ENCODE data around the gene KRT84. TPM values are rescaled to one million over a fixed set of nuclear protein-coding genes. Genes with fewer than 3 reads are reported as not detected.

KRT84 gene, protein sequence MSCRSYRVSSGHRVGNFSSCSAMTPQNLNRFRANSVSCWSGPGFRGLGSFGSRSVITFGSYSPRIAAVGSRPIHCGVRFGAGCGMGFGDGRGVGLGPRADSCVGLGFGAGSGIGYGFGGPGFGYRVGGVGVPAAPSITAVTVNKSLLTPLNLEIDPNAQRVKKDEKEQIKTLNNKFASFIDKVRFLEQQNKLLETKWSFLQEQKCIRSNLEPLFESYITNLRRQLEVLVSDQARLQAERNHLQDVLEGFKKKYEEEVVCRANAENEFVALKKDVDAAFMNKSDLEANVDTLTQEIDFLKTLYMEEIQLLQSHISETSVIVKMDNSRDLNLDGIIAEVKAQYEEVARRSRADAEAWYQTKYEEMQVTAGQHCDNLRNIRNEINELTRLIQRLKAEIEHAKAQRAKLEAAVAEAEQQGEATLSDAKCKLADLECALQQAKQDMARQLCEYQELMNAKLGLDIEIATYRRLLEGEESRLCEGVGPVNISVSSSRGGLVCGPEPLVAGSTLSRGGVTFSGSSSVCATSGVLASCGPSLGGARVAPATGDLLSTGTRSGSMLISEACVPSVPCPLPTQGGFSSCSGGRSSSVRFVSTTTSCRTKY
- polyA plus RNA-seq = under 1 TPM in 1 of 2 donors, not detected in 1; 0.02 TPM

DNA sequence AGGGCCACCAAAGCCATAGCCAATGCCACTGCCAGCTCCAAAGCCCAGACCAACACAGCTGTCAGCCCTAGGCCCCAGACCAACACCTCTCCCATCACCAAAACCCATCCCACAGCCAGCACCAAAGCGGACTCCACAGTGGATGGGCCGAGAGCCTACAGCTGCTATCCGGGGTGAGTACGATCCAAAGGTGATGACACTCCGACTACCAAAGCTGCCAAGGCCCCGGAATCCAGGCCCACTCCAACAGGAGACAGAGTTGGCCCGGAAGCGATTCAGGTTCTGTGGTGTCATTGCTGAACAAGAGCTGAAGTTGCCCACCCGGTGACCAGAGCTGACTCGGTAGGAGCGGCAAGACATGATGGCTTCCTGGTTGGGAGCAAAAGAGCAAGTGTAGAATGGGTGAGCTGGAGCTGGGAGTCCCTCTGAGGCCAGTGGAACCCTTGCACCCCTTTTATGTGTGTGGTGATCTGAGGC, at the start of gene KRT84:
Gene KRT84 (minus strand): TSS at position 427 of the 477 bp plus-strand sequence. CDS start 67 bp downstream, at position 360.
- H3K36me3 ChIP-seq (ENCODE audit: control insufficient read depth in 2 of 2, insufficient read depth in 2 of 2, low read length in 1 of 2) = no peaks in the 10 kb centered on the region
- 95 to 97% methylated on average over 11 of the region's 11 CpGs for WGBS, 2 donors
- peaks cover 0 to 12% of the 10 kb centered on the region in 2 donors for H3K4me1 ChIP-seq (ENCODE audit: control insufficient read depth in 2 of 2, insufficient read depth in 2 of 2, low read length in 1 of 2)
- H3K9me3 ChIP-seq (ENCODE audit: control insufficient read depth in 2 of 2, insufficient read depth in 1 of 2, low read depth in 1 of 2, low read length in 1 of 2) = no peaks in the 10 kb centered on the region
- H3K27ac ChIP-seq (ENCODE audit: low read depth in 2 of 2, low read length in 1 of 2) = no peak within 1 kb of the TSS
- no peak within 1 kb of the TSS for H3K4me3 ChIP-seq (ENCODE audit: low read depth in 1 of 2, low read length in 2 of 2)
- no peaks in the 10 kb centered on the region for H3K27me3 ChIP-seq (ENCODE audit: control insufficient read depth in 1 of 2, insufficient read depth in 2 of 2, low read length in 2 of 2)

DNA sequence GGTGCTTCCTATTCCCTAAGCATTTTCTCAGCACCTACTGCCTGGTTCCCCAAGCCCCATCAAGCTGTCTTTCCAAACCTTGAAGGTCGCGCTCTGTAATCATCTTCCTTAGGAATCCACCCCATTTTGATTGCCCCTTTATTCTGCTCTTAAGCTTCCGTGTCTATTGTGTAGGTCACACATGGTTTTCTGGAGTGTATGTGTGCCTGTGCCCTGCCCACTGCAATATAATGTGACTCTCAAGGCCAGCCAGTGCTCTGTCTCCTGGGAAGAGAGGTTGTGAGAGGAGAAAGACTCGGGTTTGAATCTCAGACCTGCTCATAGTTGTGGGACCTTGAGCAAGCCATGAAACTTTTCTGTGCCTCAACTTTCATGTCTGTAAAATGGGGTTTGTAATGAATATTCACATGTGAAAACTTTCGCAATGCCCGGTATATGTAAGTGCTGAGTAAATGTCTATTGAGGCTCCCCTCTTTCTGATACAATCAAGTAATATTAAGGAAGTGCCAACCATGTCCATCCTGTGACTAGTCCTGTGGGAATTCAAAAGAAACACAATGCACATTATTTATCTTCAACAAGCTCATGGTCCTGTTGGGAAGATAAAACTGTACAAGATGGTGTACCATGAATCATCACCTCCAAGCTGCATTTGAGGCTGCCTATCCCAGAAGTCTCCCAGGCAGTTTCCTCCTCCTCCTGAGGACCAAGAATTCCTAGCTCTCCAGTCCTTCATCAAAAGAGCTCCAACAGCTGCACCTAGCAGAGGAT, 49.5 kb upstream of the KRT84 start:
- 88 to 92% methylated on average over 6 of the region's 6 CpGs for WGBS, 2 donors
- H3K9me3 ChIP-seq (ENCODE audit: control insufficient read depth in 2 of 2, insufficient read depth in 1 of 2, low read depth in 1 of 2, low read length in 1 of 2) = no peaks in the 10 kb centered on the region
- H3K4me1 ChIP-seq (ENCODE audit: control insufficient read depth in 2 of 2, insufficient read depth in 2 of 2, low read length in 1 of 2) = peaks cover 4 to 15% of the 10 kb centered on the region in 2 donors
- H3K27me3 ChIP-seq (ENCODE audit: control insufficient read depth in 1 of 2, insufficient read depth in 2 of 2, low read length in 2 of 2) = no peaks in the 10 kb centered on the region
- no peaks in the 10 kb centered on the region for H3K36me3 ChIP-seq (ENCODE audit: control insufficient read depth in 2 of 2, insufficient read depth in 2 of 2, low read length in 1 of 2)
- H3K27ac ChIP-seq (ENCODE audit: low read depth in 2 of 2, low read length in 1 of 2) = no peak overlapping the region
- H3K4me3 ChIP-seq (ENCODE audit: low read depth in 1 of 2, low read length in 2 of 2) = no peak overlapping the region

DNA sequence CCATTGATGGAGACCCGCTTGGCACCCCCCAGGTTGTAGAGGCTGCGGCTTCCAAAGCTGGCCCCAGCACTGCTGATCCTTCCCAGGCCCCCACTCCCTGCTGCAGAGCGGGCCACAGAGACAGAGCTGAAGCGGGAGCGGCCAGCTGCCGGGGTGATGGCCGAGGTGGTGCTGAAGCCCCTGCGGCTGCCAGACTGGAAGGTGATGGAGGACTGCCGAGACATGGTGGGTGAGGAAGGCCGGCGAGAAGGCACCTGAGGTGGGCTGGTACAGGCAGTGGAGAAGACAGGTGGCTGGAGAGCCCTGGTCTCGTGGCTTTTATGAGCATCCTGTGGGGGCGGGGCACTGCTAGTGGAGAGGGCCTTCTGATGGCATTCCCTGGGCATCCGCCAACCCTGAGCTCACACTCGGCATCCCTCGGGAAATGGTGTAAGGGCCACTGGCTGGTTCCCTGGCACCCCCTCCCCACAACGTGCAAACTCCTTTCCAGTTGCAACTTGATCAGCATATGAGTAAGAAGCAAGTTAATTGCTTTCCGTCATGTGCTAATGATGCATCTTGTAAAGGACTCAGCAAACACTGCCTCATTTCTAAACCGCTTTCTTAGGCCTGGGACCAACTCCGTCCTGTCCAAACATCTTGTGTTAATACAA, 48.8 kb upstream of the KRT84 start, which contains the start of gene KRT75:
Gene KRT75 (minus strand): TSS at position 291 of the 653 bp plus-strand sequence. CDS start 67 bp downstream, at position 224.
- 77 to 78% methylated on average over 20 of the region's 20 CpGs for WGBS, 2 donors
- no peak within 1 kb of the TSS for H3K27ac ChIP-seq (ENCODE audit: low read depth in 2 of 2, low read length in 1 of 2)

DNA sequence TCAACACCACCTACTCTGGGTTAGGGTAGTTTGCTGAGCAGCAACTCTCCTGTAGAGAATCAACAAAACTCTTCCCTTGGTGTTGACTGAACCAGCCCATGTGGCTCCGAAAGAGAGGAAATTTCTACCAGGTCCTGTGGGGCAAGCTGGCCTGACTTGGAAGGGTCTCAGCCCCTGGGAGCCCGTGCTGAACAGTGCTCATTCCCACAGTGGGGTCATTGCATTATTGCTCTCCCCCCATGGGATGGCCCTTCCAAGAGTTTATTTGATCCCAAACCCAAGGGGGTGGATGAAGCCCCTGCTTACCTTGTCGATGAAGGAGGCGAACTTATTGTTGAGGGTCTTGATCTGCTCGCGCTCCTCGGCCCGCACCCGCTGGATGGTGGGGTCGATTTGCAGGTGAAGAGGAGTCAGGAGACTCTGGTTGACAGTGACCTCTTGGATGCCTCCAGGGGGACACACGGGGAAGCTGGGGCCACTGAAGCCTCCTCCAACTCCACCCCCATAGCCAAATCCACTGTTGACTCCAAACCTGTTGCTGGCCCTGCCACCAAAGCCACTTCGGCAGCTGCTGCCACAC, 48.1 kb upstream of the KRT84 start:
- 91 to 94% methylated on average over 12 of the region's 12 CpGs for WGBS, 2 donors

More for the DNA sequence above, 48.8 kb upstream of the KRT84 start, which contains the start of gene KRT75:
- H3K27me3 ChIP-seq (ENCODE audit: control insufficient read depth in 1 of 2, insufficient read depth in 2 of 2, low read length in 2 of 2) = peaks cover 0 to 4% of the 10 kb centered on the region in 2 donors
- H3K4me3 ChIP-seq (ENCODE audit: low read depth in 1 of 2, low read length in 2 of 2) = no peak within 1 kb of the TSS
- H3K9me3 ChIP-seq (ENCODE audit: control insufficient read depth in 2 of 2, insufficient read depth in 1 of 2, low read depth in 1 of 2, low read length in 1 of 2) = no peaks in the 10 kb centered on the region
- peaks cover 0 to 10% of the 10 kb centered on the region in 2 donors for H3K4me1 ChIP-seq (ENCODE audit: control insufficient read depth in 2 of 2, insufficient read depth in 2 of 2, low read length in 1 of 2)
- H3K36me3 ChIP-seq (ENCODE audit: control insufficient read depth in 2 of 2, insufficient read depth in 2 of 2, low read length in 1 of 2) = no peaks in the 10 kb centered on the region

DNA sequence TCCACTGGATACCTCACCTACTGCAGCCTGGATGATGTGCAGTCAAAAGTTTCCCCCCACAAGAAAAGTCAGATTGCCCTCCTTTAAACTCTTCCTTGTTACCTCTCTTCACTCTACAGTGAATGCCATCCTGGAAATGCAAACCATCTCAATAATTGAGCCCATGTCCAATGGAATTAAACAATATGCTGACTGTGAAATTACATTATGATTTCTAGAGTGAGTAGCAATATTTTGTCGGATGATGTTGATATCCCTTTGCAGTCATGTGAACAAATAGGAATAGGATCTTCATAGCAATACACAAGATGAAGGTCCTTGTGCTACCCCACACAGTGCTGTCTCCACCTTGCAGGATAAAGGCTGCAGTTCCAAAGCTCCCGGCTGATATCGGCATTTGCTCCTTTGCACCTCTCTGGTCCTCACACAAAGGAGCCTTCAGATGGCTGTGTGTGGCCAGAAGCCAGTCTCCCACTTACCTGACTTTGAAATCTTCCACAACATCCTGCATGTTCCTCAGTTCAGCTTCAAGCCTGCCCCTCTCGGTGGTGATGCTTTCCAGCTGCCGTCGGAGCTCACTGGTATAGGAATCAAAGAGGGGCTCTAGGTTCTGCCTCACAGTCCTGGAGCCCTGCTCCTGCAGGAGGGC, 47.2 kb upstream of the KRT84 start:
- peaks cover 0 to 5% of the 10 kb centered on the region in 2 donors for H3K4me1 ChIP-seq (ENCODE audit: control insufficient read depth in 2 of 2, insufficient read depth in 2 of 2, low read length in 1 of 2)
- no peaks in the 10 kb centered on the region for H3K36me3 ChIP-seq (ENCODE audit: control insufficient read depth in 2 of 2, insufficient read depth in 2 of 2, low read length in 1 of 2)
- H3K4me3 ChIP-seq (ENCODE audit: low read depth in 1 of 2, low read length in 2 of 2) = no peak overlapping the region
- WGBS, 2 donors = 88 to 89% methylated on average over 6 of the region's 6 CpGs
- H3K27ac ChIP-seq (ENCODE audit: low read depth in 2 of 2, low read length in 1 of 2) = no peak overlapping the region
- H3K27me3 ChIP-seq (ENCODE audit: control insufficient read depth in 1 of 2, insufficient read depth in 2 of 2, low read length in 2 of 2) = peaks cover 0 to 5% of the 10 kb centered on the region in 2 donors
- H3K9me3 ChIP-seq (ENCODE audit: control insufficient read depth in 2 of 2, insufficient read depth in 1 of 2, low read depth in 1 of 2, low read length in 1 of 2) = no peaks in the 10 kb centered on the region

More for the DNA sequence above, 48.1 kb upstream of the KRT84 start:
- no peaks in the 10 kb centered on the region for H3K36me3 ChIP-seq (ENCODE audit: control insufficient read depth in 2 of 2, insufficient read depth in 2 of 2, low read length in 1 of 2)
- H3K4me1 ChIP-seq (ENCODE audit: control insufficient read depth in 2 of 2, insufficient read depth in 2 of 2, low read length in 1 of 2) = peaks cover 0 to 9% of the 10 kb centered on the region in 2 donors
- H3K9me3 ChIP-seq (ENCODE audit: control insufficient read depth in 2 of 2, insufficient read depth in 1 of 2, low read depth in 1 of 2, low read length in 1 of 2) = no peaks in the 10 kb centered on the region
- no peak overlapping the region for H3K4me3 ChIP-seq (ENCODE audit: low read depth in 1 of 2, low read length in 2 of 2)
- H3K27ac ChIP-seq (ENCODE audit: low read depth in 2 of 2, low read length in 1 of 2) = no peak overlapping the region
- peaks cover 0 to 5% of the 10 kb centered on the region in 2 donors for H3K27me3 ChIP-seq (ENCODE audit: control insufficient read depth in 1 of 2, insufficient read depth in 2 of 2, low read length in 2 of 2)

DNA sequence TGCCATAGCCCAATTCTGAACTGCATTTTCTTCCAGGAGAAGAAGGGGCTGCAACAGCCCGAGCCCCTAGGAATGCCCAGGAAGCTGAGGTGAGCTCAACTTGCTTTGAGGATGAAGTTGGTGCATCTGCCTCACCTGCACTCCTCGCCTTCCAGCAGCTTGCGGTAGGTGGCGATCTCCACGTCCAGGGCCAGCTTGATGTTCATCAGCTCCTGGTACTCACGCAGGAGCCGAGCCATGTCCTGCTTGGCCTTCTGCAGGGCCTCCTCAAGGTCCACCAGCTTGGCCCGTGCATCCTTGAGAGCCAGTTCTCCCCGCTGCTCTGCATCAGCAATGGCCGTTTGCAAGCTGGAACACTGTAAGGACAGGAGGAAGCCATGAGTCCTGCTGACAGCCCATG, 42.7 kb upstream of the KRT84 start:
- Histone ChIP-seq H3K4me1 (ENCODE audit: control insufficient read depth in 2 of 2, insufficient read depth in 2 of 2, low read length in 1 of 2) (no peaks in the 10 kb centered on the region), H3K36me3 (ENCODE audit: control insufficient read depth in 2 of 2, insufficient read depth in 2 of 2, low read length in 1 of 2) (no peaks in the 10 kb centered on the region), H3K4me3 (ENCODE audit: low read depth in 1 of 2, low read length in 2 of 2) (no peak overlapping the region), H3K27ac (ENCODE audit: low read depth in 2 of 2, low read length in 1 of 2) (no peak overlapping the region), H3K9me3 (ENCODE audit: control insufficient read depth in 2 of 2, insufficient read depth in 1 of 2, low read depth in 1 of 2, low read length in 1 of 2) (no peaks in the 10 kb centered on the region), H3K27me3 (ENCODE audit: control insufficient read depth in 1 of 2, insufficient read depth in 2 of 2, low read length in 2 of 2) (peaks cover 0 to 5% of the 10 kb centered on the region in 2 donors)
- WGBS, 2 donors = 87 to 89% methylated on average over 10 of the region's 10 CpGs

DNA sequence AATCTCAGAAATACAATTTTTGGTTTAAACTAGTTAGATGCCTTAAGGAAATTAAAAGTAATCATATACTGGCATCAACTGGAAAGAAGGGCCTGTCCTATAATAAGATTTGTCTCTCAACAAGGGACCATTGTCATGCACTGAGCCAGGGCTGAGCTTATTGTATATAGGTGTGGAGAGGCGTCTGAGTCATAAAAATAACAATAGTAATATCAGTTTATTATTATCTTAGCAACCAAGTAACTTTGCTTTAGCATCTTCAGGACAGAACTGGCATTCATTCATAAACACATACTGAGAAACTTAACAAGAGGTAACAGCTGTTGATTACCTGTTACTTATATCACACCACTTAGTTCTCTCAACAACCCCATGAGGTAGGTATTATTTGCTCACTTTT, 41.6 kb upstream of the KRT84 start:
- Histone ChIP-seq H3K27me3 (ENCODE audit: control insufficient read depth in 1 of 2, insufficient read depth in 2 of 2, low read length in 2 of 2) (peaks cover 0 to 5% of the 10 kb centered on the region in 2 donors), H3K4me1 (ENCODE audit: control insufficient read depth in 2 of 2, insufficient read depth in 2 of 2, low read length in 1 of 2) (no peaks in the 10 kb centered on the region), H3K4me3 (ENCODE audit: low read depth in 1 of 2, low read length in 2 of 2) (no peak overlapping the region), H3K27ac (ENCODE audit: low read depth in 2 of 2, low read length in 1 of 2) (no peak overlapping the region), H3K36me3 (ENCODE audit: control insufficient read depth in 2 of 2, insufficient read depth in 2 of 2, low read length in 1 of 2) (no peaks in the 10 kb centered on the region), H3K9me3 (ENCODE audit: control insufficient read depth in 2 of 2, insufficient read depth in 1 of 2, low read depth in 1 of 2, low read length in 1 of 2) (no peaks in the 10 kb centered on the region)
- WGBS, 2 donors = 82 to 87% methylated on average over 1 of the region's 1 CpG

DNA sequence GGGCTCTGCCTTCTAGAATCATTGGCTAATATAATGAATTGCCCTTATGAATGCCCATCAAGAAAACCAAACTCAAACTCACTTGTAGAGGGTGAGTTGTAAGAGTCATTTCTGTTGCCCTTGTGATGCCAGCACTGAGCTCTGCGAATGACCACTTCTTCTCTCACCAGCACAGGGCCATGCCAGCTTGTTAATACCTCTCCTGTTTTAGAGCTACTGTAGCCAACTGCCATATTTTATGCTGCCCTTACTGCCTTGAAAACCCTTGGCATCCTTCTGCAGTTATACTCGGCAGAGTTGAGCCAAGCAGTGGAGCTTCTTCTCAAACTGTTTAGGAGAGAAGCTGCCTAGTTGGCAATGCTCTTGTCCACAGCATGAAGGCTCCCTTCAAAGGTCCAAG, 40.6 kb upstream of the KRT84 start:
- Histone ChIP-seq H3K4me1 (ENCODE audit: control insufficient read depth in 2 of 2, insufficient read depth in 2 of 2, low read length in 1 of 2) (no peaks in the 10 kb centered on the region), H3K9me3 (ENCODE audit: control insufficient read depth in 2 of 2, insufficient read depth in 1 of 2, low read depth in 1 of 2, low read length in 1 of 2) (no peaks in the 10 kb centered on the region), H3K4me3 (ENCODE audit: low read depth in 1 of 2, low read length in 2 of 2) (no peak overlapping the region), H3K27ac (ENCODE audit: low read depth in 2 of 2, low read length in 1 of 2) (no peak overlapping the region), H3K27me3 (ENCODE audit: control insufficient read depth in 1 of 2, insufficient read depth in 2 of 2, low read length in 2 of 2) (peaks cover 0 to 5% of the 10 kb centered on the region in 2 donors), H3K36me3 (ENCODE audit: control insufficient read depth in 2 of 2, insufficient read depth in 2 of 2, low read length in 1 of 2) (no peaks in the 10 kb centered on the region)
- WGBS, 2 donors = 78 to 83% methylated on average over 2 of the region's 2 CpGs
